COLO829 (cell line): ENCODE measurements around the gene ULK2.
A peak's percentile ranks its signal among the peaks of the same experiment; 100 is the strongest.
"Not testable (repeated sequence)": the region's sequence is repeated elsewhere in the genome, so short reads cannot be mapped to it uniquely, and the experiment has no call there.

Experiments used
- DNase-seq: peaks from one replicate; pipeline ENCODE4 v3.0.0; 2012; ENCODE audit warnings: low spot score

The ULK2 gene

DNA sequence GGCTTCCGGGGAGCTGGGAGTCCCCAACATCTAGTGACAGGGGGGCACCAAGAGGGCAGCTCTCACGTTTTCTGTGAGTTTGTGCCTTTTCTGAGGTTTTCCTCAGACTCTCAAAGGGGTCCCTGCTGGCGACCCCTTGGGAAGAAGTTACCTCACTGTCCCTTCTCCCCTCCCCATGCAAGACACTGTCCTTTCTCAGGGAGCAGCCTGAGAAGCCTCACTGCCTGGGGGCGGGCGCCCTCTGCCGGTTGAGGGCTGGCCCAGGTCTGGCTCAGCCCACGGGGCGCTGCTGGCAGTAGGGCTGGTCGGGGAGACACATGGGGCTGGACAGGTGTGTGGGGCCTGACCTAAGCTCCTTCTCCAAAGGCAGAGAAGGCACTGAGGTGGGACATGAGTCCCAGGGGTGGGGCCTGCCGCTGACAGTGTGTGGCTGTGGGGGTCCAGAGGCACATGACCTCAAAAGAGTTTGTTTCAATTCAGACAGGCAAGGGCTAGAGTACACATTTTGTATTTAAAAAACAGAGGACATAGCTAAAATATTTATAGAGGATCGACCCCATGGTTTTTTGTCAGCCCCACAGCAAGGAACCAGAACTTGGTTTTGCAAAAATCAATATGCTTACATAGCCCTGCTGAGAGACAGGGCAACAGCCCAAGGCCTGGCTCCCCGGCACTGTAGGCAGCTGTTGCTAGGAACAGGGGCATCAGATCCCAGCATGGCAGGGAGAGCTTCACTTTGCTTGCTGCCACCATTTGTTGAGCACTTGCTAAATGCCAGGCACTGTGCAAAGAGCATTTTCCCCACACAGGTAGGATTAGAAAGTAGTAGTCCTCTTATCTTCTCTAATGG lies 101.1 kb downstream of the ULK2 start:
- DNase-seq: peak; percentile 57

DNA sequence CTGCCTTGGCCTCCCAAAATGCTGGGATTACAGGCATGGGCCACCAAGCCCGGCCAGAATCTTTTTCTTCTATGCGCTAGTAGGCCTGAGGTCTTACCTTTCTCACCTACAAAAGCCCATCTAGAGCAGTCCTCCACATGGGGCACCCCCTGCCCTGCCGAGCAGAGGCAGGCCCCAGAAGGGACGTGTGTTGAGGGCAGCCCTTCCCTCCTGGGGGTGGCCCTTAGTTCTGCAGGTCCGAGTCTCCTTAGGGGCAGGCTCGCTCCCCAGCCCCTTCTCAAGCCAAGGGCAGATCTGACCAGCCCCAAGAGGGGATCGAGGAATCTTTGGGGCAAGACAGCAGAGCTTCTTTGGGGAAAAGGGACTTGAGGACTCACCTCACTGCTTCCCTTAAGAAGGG lies 101.7 kb downstream of the ULK2 start:
- no peak for DNase-seq

DNA sequence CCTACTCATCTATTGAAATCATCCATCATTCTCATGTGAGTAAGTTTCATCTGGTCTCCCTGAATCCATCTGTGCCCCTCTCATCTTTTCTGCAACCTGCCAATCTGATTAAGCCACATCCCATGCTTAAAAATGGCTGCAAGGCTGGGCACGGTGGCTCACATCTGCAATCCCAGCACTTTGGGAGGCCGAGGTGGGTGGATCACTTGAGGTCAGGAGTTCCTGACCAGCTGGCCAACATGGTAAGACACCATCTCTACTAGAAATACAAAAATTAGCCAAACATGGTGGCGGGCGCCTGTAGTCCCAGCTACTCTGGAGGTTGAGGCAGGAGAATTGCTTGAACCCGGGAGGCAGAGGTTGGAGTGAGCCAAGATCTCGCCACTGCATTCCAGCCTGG lies 103.7 kb downstream of the ULK2 start:
- DNase-seq: not testable (repeated sequence)

DNA sequence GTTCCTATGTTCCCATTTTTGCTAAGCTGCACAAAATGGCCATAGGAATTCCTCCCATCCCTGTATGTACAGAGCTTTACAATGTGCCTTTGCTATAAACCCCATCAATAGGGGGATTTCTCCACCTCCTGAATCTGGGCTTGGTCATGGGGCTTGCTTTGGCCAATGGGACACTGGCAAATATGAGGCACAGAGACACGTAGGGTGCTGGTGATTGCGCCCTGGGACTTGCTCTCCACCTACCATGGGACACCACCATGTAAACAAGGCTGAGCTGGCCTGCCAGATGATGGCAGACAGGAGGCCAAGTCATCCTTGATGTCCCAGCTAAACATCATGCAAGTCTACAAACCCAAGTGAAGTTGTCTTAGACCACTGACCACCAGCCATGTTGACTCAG lies 104.3 kb downstream of the ULK2 start:
- no peak for DNase-seq

DNA sequence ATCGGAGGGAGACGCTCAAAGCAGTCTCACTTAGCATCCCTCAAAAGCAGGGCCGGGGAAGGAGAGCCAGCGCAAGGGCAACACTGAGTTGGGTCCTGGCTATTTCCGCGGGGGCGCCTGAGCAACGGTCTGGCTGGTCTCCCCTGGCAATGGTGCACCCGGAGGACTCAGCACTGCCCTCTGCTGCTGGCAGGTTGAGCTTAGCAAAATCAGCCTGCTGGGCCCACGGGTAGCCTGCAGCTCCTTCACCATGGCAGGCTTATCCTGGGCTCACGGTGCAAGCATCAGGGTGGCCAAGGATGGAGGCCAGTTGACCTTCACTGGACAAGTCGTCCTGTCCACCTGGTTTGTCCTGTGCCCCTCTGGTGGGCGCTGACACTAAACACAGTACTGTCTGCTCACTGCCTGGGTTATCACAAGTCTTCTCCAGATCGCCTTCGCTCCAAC lies 105.2 kb downstream of the ULK2 start:
- DNase-seq: peak; percentile 46

DNA sequence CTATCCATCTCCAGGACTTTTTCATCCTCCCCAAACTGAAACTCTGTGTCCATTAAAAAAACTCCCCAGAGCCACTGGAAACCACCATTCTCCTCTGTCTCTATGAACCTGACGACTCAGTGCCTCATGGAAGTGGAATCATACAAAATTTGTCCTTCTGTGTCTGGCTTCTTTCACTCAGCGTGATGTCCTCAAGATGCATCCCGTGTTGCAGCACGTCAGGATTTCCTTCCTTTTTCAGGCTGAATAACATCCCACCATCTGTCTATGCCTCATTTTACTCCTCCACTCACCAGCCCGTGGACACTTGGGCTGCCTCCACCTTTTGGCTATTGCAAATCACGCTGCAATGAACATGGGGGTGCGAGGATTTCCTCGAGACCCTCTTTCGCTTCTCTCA lies 107.0 kb downstream of the ULK2 start:
- no peak for DNase-seq

DNA sequence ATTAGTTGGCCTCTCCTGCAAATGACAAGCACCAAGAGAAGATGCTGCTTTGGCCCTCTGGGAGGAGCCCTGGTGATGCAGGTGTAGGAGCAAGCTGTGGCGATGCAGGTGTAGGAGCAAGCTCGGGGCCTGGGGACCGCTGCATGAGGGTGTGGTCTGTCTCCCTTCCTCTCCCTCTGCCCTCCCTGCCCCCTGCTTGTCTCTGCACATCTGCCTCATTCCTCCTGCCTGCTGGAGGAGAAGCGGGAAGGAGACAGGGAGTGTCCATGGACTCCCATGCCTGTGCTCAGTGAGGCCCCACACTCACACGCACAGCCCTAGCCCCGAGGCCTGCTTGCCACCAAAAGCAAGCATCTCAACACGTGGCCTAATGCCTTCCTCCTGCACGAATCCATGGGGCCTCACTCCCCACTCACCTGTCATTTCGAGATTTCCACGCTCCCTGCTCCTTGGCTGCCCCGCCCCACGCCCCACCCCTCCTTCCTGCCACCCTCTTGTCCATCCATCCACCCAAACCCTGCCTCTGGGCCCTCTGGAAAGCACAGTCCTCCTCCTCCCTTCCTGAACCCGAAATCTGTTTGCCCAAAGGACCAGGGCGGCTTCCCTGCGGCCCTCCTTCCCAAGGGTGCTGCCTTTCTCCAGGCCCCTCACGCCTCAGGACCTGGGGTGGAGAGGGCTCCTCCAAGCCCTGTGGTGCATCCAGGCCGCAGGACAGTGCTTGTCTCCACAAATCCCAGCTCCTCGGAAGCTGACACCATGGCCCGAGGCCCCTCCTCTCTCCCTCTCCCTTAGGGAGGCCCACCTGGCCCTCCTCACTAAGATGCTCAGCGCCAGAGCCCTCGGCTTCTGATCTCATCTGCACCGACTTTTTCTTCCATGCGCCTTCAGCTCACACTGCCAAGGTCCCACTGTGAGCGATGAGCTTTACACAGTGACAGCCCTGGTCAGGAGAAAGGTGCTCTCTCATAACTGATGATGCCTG lies 107.9 kb downstream of the ULK2 start:
- DNase-seq: no peak

DNA sequence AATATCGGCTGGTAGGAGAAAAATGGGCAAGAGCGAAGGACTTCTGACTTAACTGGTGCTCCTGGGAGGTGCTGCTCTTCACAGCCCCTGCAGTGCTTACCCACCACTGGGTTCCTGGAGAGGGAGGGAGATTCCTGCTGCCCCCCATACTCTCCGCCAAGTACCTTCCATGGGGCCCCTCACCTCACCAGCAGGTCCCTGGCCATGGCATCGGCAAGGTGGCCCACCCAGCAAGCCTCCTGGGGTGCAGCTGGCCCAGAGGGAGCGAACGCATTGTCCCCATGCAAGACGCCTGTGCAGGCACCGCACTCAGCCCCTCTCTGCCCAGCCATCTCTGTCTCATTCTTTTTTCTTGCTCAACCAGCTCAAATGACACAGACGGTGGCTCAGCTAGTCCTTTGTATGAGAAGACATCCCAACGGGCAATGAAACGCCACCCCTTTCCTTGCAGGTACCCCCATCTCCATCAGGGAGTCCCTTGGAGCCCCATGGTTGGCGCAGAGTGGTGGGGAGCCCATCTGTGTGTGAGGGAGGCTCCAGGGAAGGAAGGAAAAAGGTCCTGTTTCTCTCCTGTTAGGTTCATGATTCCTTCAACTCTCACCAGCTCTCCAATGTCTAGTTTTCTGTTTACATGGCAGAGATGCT lies 110.1 kb downstream of the ULK2 start:
- DNase-seq: no peak

DNA sequence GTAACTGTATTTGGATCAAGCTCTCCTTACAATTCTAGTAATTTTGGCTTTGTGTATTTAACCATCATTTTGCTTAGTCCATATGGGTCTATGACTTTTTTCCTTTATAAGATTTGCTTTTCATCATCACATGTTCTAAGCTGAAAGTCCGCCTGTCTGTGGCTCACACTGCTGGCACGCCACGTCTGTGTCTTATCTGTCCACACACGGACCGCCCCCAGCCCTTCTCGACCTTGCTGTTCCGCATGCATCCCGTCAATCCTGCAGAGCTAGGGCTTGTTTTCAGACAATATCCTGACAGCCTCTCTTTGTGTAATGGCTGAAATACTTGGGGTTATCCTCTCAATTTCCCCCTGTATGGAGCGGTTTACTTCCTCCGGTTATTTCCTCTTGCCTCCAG lies 111.2 kb downstream of the ULK2 start:
- no peak for DNase-seq

DNA sequence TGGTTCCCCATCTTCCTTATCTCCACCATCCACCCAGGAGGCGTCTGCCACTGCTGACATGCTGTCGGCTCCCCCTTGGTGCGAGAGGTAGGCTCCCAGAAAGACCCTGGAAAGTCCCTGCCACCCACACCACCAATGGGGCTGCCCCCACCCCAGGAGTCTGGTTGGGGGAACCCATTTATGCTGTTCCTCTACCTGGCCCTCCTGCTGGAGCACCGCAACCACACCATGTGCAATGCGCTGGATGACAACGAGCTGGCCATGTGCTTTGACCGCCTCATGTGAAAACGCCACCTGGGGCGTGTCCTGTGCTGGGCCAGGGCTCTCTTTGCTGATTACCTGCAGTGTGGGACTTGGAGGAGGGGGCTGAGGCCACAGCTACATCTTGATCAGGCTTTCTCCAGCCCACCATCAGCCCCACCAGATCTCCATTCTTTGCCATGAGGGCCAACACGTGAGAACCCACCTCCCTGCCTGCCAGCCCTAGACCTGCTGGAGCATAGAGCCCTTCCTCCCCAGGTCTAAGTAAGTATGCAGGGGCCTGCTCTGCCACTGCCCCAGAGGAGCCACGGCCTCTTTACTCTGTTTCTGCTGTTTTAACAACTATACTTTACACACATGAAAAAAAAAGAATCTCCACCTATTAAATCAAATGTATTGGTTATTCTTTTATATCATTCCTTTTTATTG lies 111.8 kb downstream of the ULK2 start:
- no peak for DNase-seq

DNA sequence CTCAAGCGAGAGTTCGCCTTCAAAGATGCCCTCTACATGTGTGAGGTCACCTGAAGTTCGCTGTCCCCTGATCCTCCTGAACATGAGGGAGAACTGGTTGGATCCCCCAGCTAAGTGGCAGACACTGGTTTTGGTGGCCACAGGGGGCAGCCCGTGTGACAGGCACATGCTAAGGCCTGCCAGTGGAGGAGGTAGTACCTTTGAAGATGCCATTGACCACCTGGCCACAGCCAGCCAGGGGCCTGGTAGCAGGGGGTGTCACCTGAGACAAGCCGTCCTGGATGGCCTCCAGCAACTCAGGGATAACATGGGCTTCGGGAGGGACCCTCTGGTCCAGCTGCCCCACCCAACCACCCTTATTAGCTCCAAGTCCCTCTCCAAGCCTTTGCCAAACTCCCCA lies 112.3 kb downstream of the ULK2 start:
- DNase-seq: no peak

DNA sequence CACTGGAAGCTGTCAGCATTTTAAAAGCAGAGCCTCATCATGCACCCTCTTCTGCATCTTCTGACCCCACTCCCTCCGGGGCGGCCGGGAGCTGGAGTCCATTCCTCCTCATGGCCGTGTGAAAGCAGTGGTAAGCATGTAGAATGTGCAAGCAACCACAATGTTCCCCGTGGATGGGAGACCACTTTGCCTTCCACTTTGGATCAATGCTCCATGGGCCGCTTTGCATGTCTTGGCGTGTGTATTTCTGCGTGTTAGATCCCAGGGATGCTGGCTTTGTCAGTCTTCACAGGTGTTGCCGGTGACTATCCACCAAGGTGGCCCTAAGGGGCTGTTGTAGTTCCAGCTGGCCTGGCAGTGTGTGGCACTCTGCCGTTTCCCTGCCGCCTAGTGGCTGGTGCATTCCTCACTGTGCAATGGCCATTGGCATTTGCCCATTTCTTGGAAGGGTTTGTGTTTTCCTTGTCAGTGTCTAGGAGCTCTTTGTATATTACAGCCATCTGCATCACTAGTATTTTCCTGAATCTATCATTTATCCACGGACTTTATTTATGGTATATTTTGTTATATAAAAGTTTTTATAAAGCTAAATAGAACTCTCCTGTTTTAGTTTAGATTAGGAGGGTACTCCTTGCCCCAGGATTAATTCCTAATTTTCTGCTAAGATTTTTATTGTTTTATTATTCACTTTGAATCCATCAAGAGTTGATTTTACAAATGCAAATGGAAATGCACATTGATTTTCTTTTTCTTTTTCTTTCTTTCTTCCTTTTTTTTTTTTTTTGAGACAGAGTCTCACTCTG lies 113.9 kb downstream of the ULK2 start:
- DNase-seq: no peak

DNA sequence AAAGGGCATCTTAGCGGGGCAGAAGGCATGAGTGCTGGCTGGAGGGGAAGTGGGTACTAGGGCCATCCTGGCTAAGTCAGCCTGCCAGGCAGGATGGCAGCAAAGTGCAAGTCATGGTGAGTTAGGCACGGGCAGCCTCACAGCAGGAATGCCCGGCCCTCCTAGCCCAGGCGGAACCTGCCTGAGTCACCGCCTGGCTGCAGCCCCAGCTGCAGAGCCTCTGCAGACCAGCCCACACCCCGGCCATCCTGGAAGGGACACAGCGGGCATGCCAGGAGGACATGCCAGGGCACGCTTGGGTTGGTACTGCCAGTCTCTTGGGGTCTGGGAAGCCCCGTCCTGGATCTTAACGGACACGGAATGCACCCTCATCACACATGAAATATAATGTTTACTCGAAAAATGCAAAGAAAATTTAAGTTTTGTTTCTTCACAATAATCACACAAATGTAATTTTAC lies 114.7 kb downstream of the ULK2 start:
- peak; percentile 13 for DNase-seq

DNA sequence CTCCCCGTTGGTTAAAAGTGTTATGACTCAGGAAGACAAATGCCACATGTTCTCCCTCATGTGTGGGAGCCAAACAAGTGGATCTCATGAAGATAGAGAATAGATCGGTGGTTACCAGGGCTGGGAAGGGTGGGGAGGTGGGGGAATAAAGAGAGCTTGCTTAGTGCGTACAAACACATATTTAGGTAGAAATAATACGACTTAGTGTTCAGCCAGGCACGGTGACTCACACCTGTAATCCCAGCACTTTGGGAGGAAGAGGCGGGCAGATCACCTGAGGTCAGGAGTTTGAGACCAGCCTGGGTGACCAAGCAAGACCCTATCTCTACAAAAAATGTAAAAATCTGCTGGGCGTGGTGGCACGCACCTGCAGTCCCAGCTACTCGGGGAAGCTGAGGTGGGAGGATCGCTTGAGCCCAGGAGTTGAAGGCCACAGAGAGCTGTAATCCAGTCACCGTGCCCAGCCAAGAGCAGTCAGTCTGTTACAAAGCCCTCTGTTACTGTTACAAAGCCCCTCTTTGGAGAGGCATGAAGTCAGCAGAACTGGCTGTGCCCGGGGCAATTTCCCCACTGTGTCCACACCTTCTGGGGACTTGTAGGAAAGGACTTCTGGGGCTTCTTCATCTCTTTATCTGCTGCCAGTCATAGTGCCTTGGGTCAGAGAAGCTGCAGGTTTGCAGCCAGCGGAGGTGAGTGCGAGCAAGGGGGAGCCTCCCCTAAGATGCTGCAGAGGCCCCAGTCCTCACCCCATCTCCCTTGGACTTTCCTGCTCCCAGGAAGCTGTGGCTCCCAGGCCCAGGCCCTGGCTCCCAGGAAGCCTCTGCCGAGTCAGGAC lies 115.3 kb downstream of the ULK2 start:
- no peak for DNase-seq

DNA sequence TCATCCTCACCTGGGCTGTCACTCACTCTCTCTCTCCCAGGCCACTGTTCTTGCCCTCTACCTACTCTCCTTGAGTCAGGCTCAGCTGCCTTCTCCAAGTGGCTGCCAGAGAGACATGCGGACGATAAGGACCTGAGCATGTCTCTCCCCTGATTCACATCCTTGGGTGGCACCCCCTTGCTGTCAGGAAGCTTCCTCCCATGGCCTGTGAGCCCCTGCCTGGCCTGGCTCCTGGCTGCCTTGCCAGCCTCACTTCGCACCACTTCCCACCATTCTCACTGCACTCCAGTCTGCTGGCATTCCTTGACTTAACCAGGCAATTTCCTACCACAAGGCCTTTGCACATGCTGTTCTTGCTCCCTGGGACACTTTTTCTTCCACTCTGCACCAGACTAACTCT lies 116.9 kb downstream of the ULK2 start:
- no peak for DNase-seq

DNA sequence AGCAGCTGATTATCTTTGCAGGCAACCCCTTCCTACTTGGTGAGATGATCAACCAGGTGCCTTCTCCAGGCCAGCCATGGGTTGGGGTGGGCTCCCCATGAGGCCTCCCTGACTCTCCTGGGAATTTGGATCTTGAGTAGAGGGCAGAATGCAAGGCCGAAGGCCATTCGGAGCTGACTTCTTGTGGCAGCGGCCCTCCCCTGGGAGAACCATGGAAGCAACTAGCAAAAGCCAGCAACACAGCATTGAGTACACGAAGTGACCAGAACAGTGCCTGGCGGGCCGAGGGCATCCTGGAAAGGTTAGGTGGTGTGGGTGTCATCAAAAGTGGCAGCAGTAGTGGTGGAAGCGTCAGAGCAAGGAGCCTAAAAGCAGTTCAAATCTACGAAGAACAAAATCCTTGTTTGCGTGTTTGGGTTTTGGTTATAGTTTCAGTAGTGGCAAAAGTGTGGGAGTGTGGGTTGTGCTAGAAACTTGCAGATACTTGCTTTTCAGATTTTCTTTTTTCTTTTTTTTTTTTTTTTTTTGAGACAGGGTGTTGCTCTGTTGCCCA lies 117.6 kb downstream of the ULK2 start:
- DNase-seq: no peak

DNA sequence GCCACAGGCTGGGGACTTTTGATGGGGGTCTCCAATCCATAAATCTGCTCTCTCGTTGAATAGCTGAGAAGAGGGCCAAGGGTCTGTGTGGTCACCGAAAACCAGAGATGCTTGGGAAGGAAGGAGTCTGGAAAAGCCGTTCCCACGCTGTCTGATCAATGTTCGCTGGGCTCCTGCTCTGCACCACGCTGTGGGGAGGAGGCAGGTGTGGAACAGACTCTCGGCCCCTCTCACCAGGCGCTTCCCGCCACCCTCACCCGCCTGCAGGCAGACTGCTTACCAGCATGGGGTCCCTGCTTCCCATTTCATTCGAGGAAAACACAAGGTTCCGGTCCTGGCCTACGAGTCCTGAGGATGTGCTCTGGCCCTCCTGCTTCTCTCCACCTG lies 118.9 kb downstream of the ULK2 start:
- no peak for DNase-seq

DNA sequence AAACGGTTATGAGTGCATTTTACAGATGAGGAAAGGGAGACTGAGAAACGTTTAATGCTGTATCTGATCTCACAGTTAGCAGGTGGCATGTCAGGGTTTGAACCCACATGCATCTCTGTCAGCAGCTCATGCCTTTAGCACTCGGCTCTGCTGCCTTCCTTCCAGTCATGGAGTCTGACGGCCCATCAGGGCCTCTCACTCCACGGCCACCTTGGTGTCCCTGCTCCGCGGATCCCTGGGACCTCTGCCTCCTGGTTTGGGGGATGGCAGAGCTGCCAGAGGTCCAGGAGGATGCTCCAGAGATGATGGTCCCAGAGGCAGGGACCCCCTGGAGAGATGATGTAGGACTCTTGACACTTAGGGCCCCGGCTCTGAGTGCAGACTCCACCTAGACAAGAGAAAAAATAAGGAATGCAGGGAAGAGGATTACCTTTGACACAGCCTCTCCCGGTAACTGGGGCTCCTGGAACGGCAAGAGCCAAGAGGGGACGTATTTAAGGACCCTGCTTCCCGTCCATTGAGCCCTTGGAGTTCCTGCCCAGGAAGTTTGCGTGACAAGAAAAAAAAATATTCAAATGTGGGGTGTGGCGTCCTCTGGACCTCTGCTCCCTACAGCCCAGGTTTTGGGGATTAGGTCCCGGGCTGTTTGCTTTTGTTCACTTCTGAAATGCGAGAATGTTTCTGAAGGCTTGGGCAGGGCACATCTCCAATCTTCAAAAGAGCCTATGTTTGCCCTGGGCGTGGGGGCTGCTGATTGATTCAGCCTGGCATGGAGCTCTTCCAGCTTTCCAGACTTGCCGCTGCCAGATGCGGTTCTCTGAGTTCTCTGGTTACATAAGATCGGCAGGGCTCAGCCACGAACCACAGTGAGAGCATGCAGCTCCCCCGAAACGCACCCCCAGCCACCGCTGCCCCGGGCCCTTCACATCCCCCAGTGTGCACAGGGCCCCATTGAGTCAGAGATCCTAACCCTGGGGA lies 119.6 kb downstream of the ULK2 start, which contains the start of gene ALDH3A1:
Gene ALDH3A1, minus strand, starts transcription at position 470 of the 978 bp plus-strand sequence. CDS start 3,169 bp downstream, outside the sequence.
- DNase-seq: no peak
